Measurements from ENCODE around the gene NPHS2. TPM values are rescaled to one million over a fixed set of nuclear protein-coding genes. Genes with fewer than 3 reads are reported as not detected.

Gene NPHS2
- total RNA-seq, 1 experiment from 2014 or later = not detected

DNA sequence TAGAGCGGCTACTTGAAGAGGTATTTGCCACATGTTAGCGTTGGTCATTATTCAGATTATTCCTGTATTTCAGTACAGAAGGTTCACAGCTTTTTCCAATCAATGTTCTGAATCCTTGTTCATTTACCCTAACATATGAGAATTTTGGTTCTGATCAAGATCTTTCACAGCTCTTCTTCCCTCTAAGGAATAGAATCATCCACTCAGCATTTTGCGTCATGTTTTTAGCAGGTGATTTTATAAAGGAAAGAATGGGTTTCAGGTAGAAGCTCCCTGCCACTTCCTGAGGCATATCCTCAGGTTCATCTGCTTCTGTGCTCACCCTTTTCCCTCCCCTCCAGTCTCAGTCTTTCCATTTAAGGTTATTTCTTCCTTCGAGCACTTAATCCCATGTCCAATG is 66.4 kb downstream of the NPHS2 start:
- H3K27me3 ChIP-seq (ENCODE audit: control insufficient read depth, insufficient read depth, low read length) = no peaks in the 10 kb centered on the region
- no peak for DNase-seq
- no peaks in the 10 kb centered on the region for H3K36me3 ChIP-seq (replicated peaks; ENCODE audit: control insufficient read depth, insufficient read depth, low read length)
- H3K4me3 ChIP-seq (ENCODE audit: insufficient read depth, low read depth, low read length) = no peak overlapping the region

DNA sequence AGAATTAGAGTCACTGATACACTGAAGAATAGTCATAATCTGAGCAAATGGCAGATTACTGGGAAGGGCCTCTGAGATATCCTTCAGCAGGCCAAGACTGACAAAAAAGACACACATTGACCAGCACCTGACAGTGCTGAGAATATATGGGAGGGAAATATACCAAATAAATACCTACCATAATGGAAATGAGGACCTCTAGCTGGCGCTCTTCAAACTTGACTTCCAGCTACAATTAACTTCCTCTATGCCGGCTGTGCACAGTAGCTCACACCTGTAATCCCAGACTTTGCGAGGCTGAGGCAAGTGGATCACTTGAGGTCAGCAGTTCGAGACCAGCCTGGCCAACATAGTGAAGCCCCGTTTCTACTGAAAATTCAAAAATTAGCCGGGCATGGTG is 69.5 kb downstream of the NPHS2 start:
- H3K4me3 ChIP-seq (ENCODE audit: insufficient read depth, low read depth, low read length) = no peak overlapping the region
- no peak for DNase-seq
- H3K27me3 ChIP-seq (ENCODE audit: control insufficient read depth, insufficient read depth, low read length) = no peaks in the 10 kb centered on the region
- H3K36me3 ChIP-seq (replicated peaks; ENCODE audit: control insufficient read depth, insufficient read depth, low read length) = no peaks in the 10 kb centered on the region

Other genes starting within 250 kb of the NPHS2 start
- 0.76 and 0.92 TPM in 2 replicates for gene AXDND1, start 210.0 kb downstream of the NPHS2 start, total RNA-seq (2014; rRNA removed; shearing (Covaris generic))
- 0.11 and 0.28 TPM in 2 replicates for gene TDRD5, start 15.9 kb upstream of the NPHS2 start, total RNA-seq (2014; rRNA removed; shearing (Covaris generic))
- 0.10 and 0.11 TPM in 2 replicates for gene FAM163A, start 167.3 kb upstream of the NPHS2 start, total RNA-seq (2014; rRNA removed; shearing (Covaris generic))

Data from H7 (cell line).